MM.1S (cell line): Measurements from ENCODE around the gene CYP2E1.

Experiments used
- EZH2phosphoT487 ChIP-seq: fragments of 300-600 bp; sonication (generic); IDR thresholded peaks from 2 replicates; pipeline ENCODE4 v1.6.1; 2018; ENCODE audit warnings: antibody characterized with exemption, low read length
- TF ChIP-seq, protein P1 (sequence below): fragments of 300-600 bp; sonication (generic); IDR thresholded peaks from 2 replicates; pipeline ENCODE4 v1.5.1; 2016; ENCODE audit warnings: antibody characterized with exemption, low read length, mixed read lengths

DNA sequence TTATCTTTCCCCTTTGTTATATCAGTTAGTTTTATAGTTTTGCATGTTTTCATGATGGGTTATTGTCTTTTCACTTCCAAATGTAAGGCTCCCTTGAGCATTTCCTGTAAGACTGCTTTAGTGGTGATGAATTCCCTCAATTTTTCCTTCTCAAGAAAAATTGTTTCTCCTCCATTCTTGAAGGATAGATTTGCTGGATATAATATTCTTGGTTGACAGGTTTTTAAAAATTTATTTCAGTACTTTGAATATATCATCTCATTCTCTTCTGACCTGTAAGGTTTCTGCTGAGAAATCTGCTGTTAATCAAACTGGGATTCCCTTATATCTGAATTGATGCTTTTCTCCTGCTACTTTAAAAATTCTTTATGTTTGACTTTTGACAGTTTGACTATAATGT lies 40.1 kb upstream of the CYP2E1 start:
- TF ChIP-seq, protein P1, sequence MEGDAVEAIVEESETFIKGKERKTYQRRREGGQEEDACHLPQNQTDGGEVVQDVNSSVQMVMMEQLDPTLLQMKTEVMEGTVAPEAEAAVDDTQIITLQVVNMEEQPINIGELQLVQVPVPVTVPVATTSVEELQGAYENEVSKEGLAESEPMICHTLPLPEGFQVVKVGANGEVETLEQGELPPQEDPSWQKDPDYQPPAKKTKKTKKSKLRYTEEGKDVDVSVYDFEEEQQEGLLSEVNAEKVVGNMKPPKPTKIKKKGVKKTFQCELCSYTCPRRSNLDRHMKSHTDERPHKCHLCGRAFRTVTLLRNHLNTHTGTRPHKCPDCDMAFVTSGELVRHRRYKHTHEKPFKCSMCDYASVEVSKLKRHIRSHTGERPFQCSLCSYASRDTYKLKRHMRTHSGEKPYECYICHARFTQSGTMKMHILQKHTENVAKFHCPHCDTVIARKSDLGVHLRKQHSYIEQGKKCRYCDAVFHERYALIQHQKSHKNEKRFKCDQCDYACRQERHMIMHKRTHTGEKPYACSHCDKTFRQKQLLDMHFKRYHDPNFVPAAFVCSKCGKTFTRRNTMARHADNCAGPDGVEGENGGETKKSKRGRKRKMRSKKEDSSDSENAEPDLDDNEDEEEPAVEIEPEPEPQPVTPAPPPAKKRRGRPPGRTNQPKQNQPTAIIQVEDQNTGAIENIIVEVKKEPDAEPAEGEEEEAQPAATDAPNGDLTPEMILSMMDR, result no peak
- TF ChIP-seq EZH2phosphoT487, result no peak
